GM23248 (cell line): Measurements from ENCODE around the gene CGGBP1.

Experiments
- EZH2 ChIP-seq: fragments of 200-600 bp; sonication (generic); IDR thresholded peaks from 2 replicates; pipeline ENCODE4 v1.6.1; 2018; ENCODE audit warnings: antibody characterized with exemption, mild to moderate bottlenecking; ENCODE audit not compliant: insufficient read depth, poor library complexity, severe bottlenecking
- EZH2phosphoT487 ChIP-seq: fragments of 200-600 bp; sonication (generic); IDR thresholded peaks from 2 replicates; pipeline ENCODE4 v1.6.1; 2018; ENCODE audit warnings: antibody characterized with exemption, moderate library complexity, mild to moderate bottlenecking, low read depth; ENCODE audit not compliant: insufficient read depth

- TF ChIP-seq EZH2phosphoT487 (no peak), EZH2 (no peak)
Measured at GRCh38 chr3:88046766-88047165, 12.0 kb downstream of the CGGBP1 start.
